GM12873 (cell line): ENCODE results near the gene TMEM52.

ENCODE experiments used
- CTCF ChIP-seq: IDR thresholded peaks from 2 replicates; pipeline ENCODE4 v1.5.1; 2012; ENCODE audit warnings: low read depth, mild to moderate bottlenecking, moderate library complexity, low read length, control low read depth; ENCODE audit not compliant: insufficient read depth; ENCODE audit errors: missing control alignments

The TMEM52 gene

GRCh38 chr1:1920608-1921458 lies 1.8 kb upstream of the TMEM52 start:
- no peak for TF ChIP-seq CTCF

GRCh38 chr1:1920057-1920607 lies 1.1 kb upstream of the TMEM52 start:
- TF ChIP-seq CTCF: no peak

GRCh38 chr1:1919304-1920056 lies 401 bp upstream of the TMEM52 start:
- no peak for TF ChIP-seq CTCF

GRCh38 chr1:1917995-1918900 lies 831 bp downstream of the TMEM52 start:
- TF ChIP-seq CTCF: no peak

GRCh38 chr1:1917304-1917976 lies 1.6 kb downstream of the TMEM52 start:
- TF ChIP-seq CTCF: no peak

- no peak for TF ChIP-seq CTCF
Measured at GRCh38 chr1:1916851-1917251, 2.2 kb downstream of the TMEM52 start.
